HAP-1 (cell line): ENCODE results near the gene ARHGAP5.

ENCODE experiments used
- DNase-seq, 2 experiments: peaks; one replicate each; pipeline ENCODE4 v3.0.0-alpha.2; 2016 to 2020; ENCODE audit warnings: low spot score in 2 of 2
- H3K27me3 ChIP-seq: fragments of 250-450 bp; sonication (Bioruptor Pico); 2 replicates; pipeline ENCODE4 v1.5.1; 2020; ENCODE audit warnings: low read depth, mild to moderate bottlenecking, moderate library complexity
- H3K36me3 ChIP-seq: fragments of 250-450 bp; sonication (Bioruptor Pico); replicated peaks from 2 replicates; pipeline ENCODE4 v1.5.1; 2020; ENCODE audit warnings: mild to moderate bottlenecking
- H3K4me1 ChIP-seq: fragments of 250-450 bp; sonication (Bioruptor Pico); 2 replicates; pipeline ENCODE4 v1.5.1; 2020; ENCODE audit warnings: mild to moderate bottlenecking
- H3K4me3 ChIP-seq: fragments of 250-450 bp; sonication (Bioruptor Pico); 2 replicates; pipeline ENCODE4 v1.5.1; 2020; ENCODE audit warnings: mild to moderate bottlenecking, moderate library complexity
- H3K9me3 ChIP-seq: fragments of 250-450 bp; sonication (Bioruptor Pico); 2 replicates; pipeline ENCODE4 v1.5.1; 2020; ENCODE audit warnings: mild to moderate bottlenecking, moderate library complexity
- in situ Hi-C: fragments of 300-500 bp; cut with MboI; formaldehyde crosslinking; loops from 3 replicates; pipeline ENCODE4 v1.14.3; 2020; ENCODE audit warnings: low sequenced_read_pairs, inconsistent platforms, mixed read lengths

Gene ARHGAP5

DNA sequence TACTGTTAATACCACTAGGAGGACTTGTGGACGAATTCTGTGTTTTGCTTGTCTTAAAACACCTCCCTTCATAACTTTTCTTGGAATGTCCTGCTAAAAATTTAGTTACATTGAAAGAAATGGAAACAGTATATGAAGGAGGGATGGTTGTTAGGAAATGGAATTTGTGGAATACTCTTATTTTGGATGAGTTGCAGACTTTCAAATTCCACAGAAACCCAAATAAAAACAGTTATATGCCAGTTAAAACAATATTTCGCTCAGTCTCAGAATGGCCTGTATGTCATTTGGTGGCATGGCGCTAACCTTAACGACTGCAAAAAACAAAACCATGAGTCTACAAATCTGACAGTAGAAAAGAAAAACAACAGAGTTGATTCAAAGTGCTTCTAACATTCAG, 12.2 kb upstream of the ARHGAP5 start:
- H3K4me1 ChIP-seq: peaks cover 2% of the 10 kb centered on the region; the same call in 1 of the 2 replicates
- H3K27me3 ChIP-seq: no peaks in the 10 kb centered on the region
- H3K9me3 ChIP-seq: no peaks in the 10 kb centered on the region
- H3K4me3 ChIP-seq: no peak overlapping the region
- no peaks in the 10 kb centered on the region for H3K36me3 ChIP-seq
- in situ Hi-C loops: no loop called here
- no peak for DNase-seq

DNA sequence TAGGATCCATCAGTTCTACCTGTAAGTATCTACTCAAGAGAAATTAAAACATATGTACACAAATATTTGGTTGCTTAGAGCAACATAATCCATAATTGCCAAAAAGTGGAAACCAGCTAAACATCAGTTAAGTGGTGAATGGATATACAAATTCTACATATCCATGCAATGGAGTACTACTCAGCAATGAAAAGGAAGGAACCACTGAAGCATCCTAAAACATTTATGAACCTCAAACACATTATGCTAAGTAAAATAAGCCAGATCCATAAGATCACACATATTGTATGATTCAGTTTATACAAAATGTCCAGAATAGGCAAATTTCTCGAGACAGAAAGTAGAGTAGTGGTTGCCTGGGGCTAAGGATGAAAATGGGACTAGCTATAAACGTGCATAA, 8.4 kb upstream of the ARHGAP5 start:
- in situ Hi-C loops: no loop called here
- H3K4me1 ChIP-seq: peaks cover 14% of the 10 kb centered on the region
- no peaks in the 10 kb centered on the region for H3K9me3 ChIP-seq
- H3K27me3 ChIP-seq: no peaks in the 10 kb centered on the region
- no peak for DNase-seq
- H3K36me3 ChIP-seq: no peaks in the 10 kb centered on the region
- H3K4me3 ChIP-seq: no peak overlapping the region

DNA sequence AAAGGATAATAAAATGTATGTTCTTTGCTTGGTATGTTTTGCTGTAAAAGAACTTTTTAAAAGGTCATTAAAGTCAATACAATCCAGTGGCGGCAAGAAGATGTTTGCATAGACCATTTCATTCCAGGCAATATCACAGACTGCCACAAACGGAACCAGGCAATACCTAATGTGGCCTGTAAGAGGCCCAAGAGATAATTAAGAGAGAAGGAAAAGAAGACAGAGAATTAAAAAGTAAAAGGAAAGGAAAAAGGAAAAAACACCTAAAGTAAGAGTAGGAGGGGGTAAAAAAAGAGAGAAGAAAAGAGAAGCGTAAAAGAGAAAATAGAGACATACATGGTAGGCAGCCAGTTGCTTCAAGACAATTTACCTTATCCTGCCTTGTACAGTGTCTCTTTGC, 6.8 kb upstream of the ARHGAP5 start:
- peaks cover 28% of the 10 kb centered on the region for H3K4me1 ChIP-seq
- in situ Hi-C loops: no loop called here
- H3K27me3 ChIP-seq: no peaks in the 10 kb centered on the region
- H3K4me3 ChIP-seq: no peak overlapping the region
- DNase-seq: no peak
- H3K9me3 ChIP-seq: no peaks in the 10 kb centered on the region
- H3K36me3 ChIP-seq: no peaks in the 10 kb centered on the region

DNA sequence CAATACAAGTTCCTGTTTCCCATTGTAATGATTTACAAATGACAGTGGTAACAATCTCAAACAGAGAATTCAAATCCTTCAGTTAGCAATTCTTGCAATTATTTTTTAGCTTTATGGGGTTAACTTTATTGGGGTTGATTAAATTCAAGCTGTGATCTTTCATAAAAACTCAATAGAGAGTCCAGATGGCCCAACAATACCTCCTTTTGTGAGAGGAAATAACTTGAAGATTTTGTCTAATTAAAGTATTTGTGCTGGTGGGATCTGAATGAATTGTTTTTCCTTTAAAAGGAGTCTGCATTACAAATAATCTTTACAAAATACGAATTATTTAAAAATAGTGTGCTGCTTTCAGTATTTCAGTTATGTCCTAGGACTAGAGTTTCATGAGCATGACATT, 4.4 kb upstream of the ARHGAP5 start:
- DNase-seq: peak in 1 of 2 experiments; percentile 90
- in situ Hi-C loops: no loop called here
- H3K27me3 ChIP-seq: no peaks in the 10 kb centered on the region
- H3K4me1 ChIP-seq: peaks cover 30% of the 10 kb centered on the region
- H3K4me3 ChIP-seq: no peak overlapping the region
- H3K36me3 ChIP-seq: 0 out of 2 replicates have a peak, but pooled peaks cover 4% of the 10 kb centered on the region
- H3K9me3 ChIP-seq: no peaks in the 10 kb centered on the region

DNA sequence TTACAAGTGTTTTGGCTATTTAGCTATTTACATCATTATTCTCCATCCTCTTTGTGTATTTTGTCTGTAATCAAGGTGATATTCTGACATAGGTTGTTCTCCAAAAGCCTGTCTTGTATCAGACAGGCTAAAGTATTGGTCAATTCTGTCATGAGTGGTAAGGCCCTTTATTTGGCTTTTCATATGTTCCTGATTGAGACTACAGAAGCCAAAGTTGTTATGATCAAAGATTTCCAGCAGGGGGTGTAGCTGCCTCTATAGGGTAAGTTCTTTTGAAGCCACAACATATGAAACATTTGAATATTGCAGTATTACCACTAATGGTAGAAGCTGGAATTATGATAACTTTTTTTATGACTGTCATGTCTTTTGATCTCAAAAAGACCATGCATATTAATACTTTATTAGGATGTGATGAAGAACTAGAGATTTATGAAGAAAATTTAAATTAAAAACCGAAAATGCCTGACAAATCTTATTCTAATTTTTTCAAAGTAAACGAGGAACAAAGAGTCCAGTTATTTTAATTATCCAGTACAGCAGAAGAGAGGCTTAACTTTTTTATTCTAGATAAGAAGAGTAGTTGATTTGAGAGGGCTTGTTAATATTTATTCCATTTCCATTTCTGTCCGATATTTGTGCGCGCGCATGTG, 3.4 kb upstream of the ARHGAP5 start:
- H3K4me3 ChIP-seq: no peak overlapping the region
- in situ Hi-C loops: no loop called here
- peak; percentile 74 to 79 for DNase-seq
- no peaks in the 10 kb centered on the region for H3K27me3 ChIP-seq
- H3K4me1 ChIP-seq: peaks cover 30% of the 10 kb centered on the region
- 0 out of 2 replicates have a peak, but pooled peaks cover 4% of the 10 kb centered on the region for H3K36me3 ChIP-seq
- no peaks in the 10 kb centered on the region for H3K9me3 ChIP-seq

DNA sequence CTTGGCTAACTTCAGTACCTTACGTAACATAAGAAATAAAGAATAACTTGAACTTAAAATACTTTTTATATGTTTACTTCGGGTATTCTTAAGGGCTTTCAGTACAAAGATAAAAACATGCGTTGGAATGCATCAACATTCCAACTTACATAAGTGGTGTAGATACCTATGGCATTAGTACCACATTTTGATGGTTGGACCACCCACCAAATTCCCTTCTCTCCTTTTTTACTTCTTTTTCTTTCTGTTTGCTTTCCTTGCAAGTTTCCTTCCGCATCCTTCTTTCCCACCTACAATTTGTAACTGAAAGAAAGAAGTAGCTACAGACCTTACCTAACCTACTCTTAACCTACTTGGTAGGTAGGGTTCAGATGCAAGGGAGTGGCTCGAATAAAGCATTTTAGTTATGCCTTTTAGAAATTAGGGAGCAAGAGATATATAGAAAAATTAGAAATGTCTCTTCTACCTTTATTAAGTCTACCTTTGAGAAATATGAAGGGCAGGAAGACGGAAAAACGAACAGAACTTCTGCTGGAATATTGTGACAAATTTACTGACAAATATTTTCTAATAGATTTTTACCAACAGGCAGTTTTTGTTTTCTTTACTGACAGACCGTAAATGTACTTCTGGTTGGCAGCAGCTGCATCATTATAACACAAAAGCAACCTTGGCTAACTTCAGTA, 2.1 kb upstream of the ARHGAP5 start:
- Histone ChIP-seq H3K36me3 (0 out of 2 replicates have a peak, but pooled peaks cover 4% of the 10 kb centered on the region), H3K9me3 (no peaks in the 10 kb centered on the region), H3K4me1 (peaks cover 34% of the 10 kb centered on the region), H3K27me3 (no peaks in the 10 kb centered on the region), H3K4me3 (peak overlapping the region; percentile 53)
- in situ Hi-C loops: no loop called here
- no peak for DNase-seq

DNA sequence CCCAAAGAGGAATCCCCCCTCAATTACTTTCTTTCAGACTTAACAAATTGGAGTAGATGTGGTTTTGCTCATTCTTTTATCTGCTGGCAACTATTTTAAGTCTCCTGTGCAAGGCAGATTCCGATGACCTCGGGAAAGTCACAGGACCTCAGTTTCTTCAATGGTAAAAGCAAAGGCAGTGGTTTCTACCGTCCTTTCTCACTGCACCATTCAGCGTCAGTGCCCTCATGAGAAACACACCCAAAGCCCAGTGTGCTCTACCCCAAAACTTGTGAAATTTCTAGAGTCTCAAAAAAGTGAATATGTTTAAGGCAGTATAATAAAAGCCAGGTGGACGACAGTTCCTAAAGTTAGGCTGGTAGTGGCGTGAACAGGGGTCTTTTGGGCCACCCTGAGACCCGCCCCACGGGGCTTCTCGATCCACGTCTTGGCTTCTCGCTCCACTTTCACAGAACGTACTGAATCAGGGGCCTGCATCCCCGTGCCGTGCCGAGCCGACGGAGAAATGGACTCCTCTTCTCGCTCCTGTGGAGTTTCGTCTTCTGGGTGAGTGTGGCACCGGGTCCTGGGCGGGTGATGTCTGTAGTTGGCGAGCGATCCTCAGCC, 1.3 kb upstream of the ARHGAP5 start:
- in situ Hi-C loops: no loop called here
- peak; percentile 44 to 61 for DNase-seq
- no peaks in the 10 kb centered on the region for H3K27me3 ChIP-seq
- H3K36me3 ChIP-seq: 0 out of 2 replicates have a peak, but pooled peaks cover 4% of the 10 kb centered on the region
- H3K9me3 ChIP-seq: no peaks in the 10 kb centered on the region
- peak overlapping the region; percentile 53 for H3K4me3 ChIP-seq
- H3K4me1 ChIP-seq: peaks cover 34% of the 10 kb centered on the region

DNA sequence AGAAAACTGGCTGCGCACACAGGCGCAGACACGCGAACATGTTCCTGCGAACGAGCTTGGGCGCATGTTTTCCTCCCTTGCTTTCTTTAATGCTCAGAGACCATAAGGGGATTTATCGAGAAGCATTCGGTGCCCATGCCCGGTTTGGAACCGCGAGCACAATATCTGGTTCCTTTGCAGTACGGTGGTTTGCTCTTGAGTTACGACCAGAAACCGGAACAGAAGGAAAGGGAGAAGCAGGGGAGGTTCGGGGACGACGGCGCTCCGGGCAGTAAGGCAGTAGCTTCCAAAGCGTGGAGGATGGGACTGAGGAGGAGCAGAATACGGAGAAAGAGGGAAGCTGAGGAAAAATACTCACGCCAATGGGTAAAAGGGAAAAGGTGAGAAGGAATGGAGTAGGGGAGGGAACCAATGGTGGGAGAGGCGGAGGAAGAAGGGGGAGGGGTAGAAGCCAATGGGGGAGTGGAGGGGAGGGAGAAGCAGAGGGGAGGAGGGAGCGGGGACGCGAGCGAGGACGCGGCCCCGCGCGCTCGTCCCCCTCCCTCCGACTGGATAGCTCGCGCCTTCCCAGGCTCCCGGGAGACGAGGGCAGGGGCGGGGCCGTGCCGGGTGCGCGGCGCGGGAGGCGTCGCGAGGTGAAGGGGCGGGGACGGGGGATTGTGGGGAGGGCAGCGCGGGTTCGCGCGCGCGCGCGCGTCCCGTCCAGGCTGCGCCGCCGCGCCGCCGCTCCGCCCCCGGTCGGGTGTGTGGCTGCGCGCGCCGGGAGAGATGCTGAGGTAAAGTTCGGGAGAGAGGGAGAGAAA, 625 bp upstream of the ARHGAP5 start:
- DNase-seq: peak; percentile 97 to 98
- peaks cover 34% of the 10 kb centered on the region for H3K4me1 ChIP-seq
- in situ Hi-C loops: no loop called here
- no peaks in the 10 kb centered on the region for H3K9me3 ChIP-seq
- H3K36me3 ChIP-seq: 0 out of 2 replicates have a peak, but pooled peaks cover 4% of the 10 kb centered on the region
- no peaks in the 10 kb centered on the region for H3K27me3 ChIP-seq
- H3K4me3 ChIP-seq: peak overlapping the region; percentile 77

DNA sequence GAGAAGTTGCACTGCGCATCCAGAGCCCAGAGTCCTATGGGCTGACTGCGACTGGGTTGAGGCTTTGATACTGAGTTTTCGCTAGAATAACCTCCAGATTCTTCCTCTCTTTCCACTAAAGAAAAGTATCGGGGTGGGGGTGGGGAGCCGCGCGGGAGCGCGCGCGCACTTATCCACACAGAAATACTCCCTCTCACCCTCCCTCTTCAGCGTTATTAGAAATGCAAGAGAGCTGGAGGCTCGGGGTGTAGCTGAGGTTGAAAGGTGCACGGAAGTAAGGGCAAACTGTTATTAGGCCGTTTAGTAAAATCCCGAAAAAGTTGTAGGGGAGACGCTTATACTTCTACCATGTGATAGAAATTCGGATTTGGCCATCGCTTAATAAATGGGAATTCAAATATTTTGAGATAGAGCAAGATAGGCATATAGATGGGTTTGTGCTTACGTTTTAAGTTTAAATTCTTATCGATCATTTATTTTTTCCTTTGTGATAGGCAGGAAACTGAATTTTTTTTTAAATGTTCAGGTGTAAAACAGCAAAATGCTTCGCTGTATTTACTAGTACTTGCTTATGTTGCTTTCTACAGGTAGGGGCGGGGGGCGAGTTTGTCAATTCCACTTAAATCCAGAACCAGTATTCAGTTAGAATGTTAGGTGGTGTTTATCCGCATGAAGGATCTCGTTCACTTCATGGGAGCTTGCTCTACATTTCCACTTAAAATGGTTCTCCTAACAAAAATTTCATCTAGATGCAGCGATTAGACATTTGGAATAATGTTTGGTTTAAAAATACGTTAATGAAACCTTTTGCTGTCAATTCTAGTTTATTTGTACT, 1.1 kb downstream of the ARHGAP5 start:
- no peaks in the 10 kb centered on the region for H3K9me3 ChIP-seq
- H3K4me1 ChIP-seq: peaks cover 24% of the 10 kb centered on the region
- peak; percentile 47 to 52 for DNase-seq
- H3K4me3 ChIP-seq: peak overlapping the region; percentile 77
- H3K36me3 ChIP-seq: 0 out of 2 replicates have a peak, but pooled peaks cover 4% of the 10 kb centered on the region
- in situ Hi-C loops: no loop called here
- no peaks in the 10 kb centered on the region for H3K27me3 ChIP-seq

DNA sequence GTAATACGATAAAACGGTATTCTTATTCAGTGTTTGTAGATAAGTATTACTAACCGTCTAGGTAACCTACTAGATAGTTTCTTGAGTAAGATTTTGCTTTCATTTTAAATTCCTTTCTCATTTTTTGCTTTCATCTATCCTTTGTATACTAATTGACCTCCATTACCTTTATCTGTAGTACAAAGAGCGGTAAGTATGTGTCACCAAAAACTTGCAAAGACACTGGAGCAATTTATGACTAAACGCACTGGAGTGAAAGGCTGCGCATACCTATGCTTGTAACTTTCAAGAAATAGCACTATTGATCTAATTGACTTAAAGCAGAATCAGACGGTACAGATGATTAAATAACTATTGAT, 1.7 kb downstream of the ARHGAP5 start:
- in situ Hi-C loops: no loop called here
- peak overlapping the region; percentile 77 for H3K4me3 ChIP-seq
- no peaks in the 10 kb centered on the region for H3K27me3 ChIP-seq
- H3K9me3 ChIP-seq: no peaks in the 10 kb centered on the region
- H3K36me3 ChIP-seq: 0 out of 2 replicates have a peak, but pooled peaks cover 4% of the 10 kb centered on the region
- H3K4me1 ChIP-seq: peaks cover 18% of the 10 kb centered on the region
- DNase-seq: no peak

DNA sequence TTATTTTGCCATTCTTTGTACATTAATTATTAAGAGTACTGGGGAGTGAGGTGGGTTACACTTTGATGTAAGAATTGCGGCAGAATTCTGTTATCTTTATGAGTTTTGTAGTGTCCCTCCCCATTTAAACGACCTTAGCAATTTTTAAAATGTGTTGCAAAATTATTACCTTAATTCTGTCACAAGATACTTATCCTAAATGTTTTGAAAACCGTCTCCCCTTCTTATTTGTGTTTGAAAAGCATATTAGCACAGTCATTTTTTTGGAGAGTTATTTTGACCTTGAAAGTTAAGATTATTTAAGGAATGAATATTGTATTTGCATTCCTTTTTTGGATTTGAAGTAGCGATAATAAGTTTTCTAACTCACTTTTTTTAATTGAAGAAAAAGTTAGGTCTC, 2.2 kb downstream of the ARHGAP5 start:
- peak overlapping the region; percentile 77 for H3K4me3 ChIP-seq
- no peaks in the 10 kb centered on the region for H3K9me3 ChIP-seq
- peaks cover 15% of the 10 kb centered on the region for H3K4me1 ChIP-seq
- no peaks in the 10 kb centered on the region for H3K27me3 ChIP-seq
- DNase-seq: no peak
- 0 out of 2 replicates have a peak, but pooled peaks cover 4% of the 10 kb centered on the region for H3K36me3 ChIP-seq
- in situ Hi-C loops: no loop called here

DNA sequence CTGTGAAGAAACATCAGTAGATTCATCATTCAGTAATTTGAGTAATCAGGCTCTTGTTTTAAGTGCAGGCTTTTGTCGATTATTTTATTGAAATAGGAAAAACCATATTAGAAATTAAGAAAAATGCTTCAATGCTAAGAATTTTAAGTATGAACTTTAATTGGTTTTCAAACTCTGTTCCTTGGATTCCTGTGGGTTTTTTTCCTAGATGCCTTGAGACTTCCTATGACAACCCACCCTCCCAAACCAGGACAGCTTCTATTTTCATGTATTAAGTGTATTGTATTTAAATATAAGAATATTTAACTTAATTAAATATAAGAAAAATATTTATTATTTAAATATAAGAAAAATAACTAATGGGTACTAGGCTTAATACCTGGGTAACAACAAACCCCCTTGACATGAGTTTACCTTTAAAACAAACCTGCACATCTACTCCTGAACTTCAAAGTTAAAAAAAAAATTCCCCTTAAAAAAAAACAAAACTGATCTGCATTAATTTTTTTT, 3.0 kb downstream of the ARHGAP5 start:
- 0 out of 2 replicates have a peak, but pooled peaks cover 4% of the 10 kb centered on the region for H3K36me3 ChIP-seq
- H3K27me3 ChIP-seq: no peaks in the 10 kb centered on the region
- no peaks in the 10 kb centered on the region for H3K9me3 ChIP-seq
- no peak overlapping the region for H3K4me3 ChIP-seq
- in situ Hi-C loops: no loop called here
- DNase-seq: no peak
- H3K4me1 ChIP-seq: peaks cover 8% of the 10 kb centered on the region

DNA sequence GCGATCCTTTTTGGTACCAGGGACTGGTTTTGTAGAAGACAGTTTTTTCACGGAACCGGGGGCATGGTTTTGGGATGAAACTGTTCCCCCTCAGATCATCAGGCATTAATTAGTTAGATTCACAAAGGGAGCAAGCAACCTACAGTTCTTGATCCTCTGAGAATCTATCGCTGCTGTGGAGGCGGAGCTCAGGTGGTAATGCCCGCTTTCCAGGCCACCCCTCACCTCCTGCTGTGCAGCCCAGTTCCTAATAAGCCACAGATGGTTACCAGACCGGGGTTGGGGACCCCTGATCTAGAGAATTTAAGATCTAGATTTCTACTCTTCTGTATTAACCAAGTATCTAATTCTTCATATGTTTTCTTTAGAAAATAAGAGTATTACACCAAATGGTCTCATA, 4.8 kb downstream of the ARHGAP5 start:
- no peak for DNase-seq
- peaks cover 12% of the 10 kb centered on the region for H3K4me1 ChIP-seq
- H3K4me3 ChIP-seq: no peak overlapping the region
- no peaks in the 10 kb centered on the region for H3K27me3 ChIP-seq
- 0 out of 2 replicates have a peak, but pooled peaks cover 4% of the 10 kb centered on the region for H3K36me3 ChIP-seq
- in situ Hi-C loops: no loop called here
- no peaks in the 10 kb centered on the region for H3K9me3 ChIP-seq
